Duodenal mucosa (tissue), 2 donors: ENCODE data around the gene ZNF280A.

ENCODE experiments used
- H3K27ac ChIP-seq: one replicate; pipeline ENCODE4 v1.7.0; 2013; ENCODE audit warnings: low read depth, low read length
- H3K27me3 ChIP-seq, 2 donors: one replicate each; pipeline ENCODE4 v1.7.0; 2013; ENCODE audit warnings: low read length in 2 of 2, control low read depth in 1 of 2; ENCODE audit not compliant: insufficient read depth in 2 of 2, control insufficient read depth in 1 of 2
- H3K36me3 ChIP-seq, 2 donors: one replicate each; pipeline ENCODE4 v1.7.0; 2013; ENCODE audit warnings: low read length in 2 of 2, control low read depth in 1 of 2; ENCODE audit not compliant: insufficient read depth in 2 of 2, control insufficient read depth in 1 of 2
- H3K4me1 ChIP-seq, 2 donors: one replicate each; pipeline ENCODE4 v1.7.0; 2013; ENCODE audit warnings: low read length in 2 of 2, control low read depth in 1 of 2; ENCODE audit not compliant: insufficient read depth in 2 of 2, control insufficient read depth in 1 of 2
- H3K4me3 ChIP-seq, 2 donors: one replicate each; pipeline ENCODE4 v1.7.0; 2013; ENCODE audit warnings: low read length in 2 of 2, low read depth in 1 of 2
- H3K9ac ChIP-seq, 2 donors: one replicate each; pipeline ENCODE4 v1.7.0; 2013; ENCODE audit warnings: low read length in 2 of 2, low read depth in 1 of 2
- H3K9me3 ChIP-seq, 2 donors: one replicate each; pipeline ENCODE4 v1.7.0; 2013; ENCODE audit warnings: low read length in 2 of 2, control low read depth in 1 of 2; ENCODE audit not compliant: control insufficient read depth in 1 of 2

ZNF280A gene

GRCh38 chr22:22520020-22520656 is at the start of gene ZNF280A:
ZNF280A (minus strand) TSS chr22:22520270; CDS start chr22:22515630, 4,640 bp downstream.
- H3K27ac ChIP-seq: no peak within 1 kb of the TSS
- no peaks in the 10 kb centered on the region for H3K9me3 ChIP-seq
- H3K4me3 ChIP-seq: no peak within 1 kb of the TSS
- no peaks in the 10 kb centered on the region for H3K4me1 ChIP-seq
- H3K9ac ChIP-seq: no peak within 1 kb of the TSS
- H3K36me3 ChIP-seq: no peaks in the 10 kb centered on the region
- no peaks in the 10 kb centered on the region for H3K27me3 ChIP-seq

- H3K4me3 ChIP-seq: no peak overlapping the region
- no peak overlapping the region for H3K9ac ChIP-seq
- no peaks in the 10 kb centered on the region for H3K4me1 ChIP-seq
- H3K27ac ChIP-seq: no peak overlapping the region
- H3K36me3 ChIP-seq: no peaks in the 10 kb centered on the region
- peaks cover 12 to 22% of the 10 kb centered on the region in 2 donors for H3K27me3 ChIP-seq
- no peaks in the 10 kb centered on the region for H3K9me3 ChIP-seq
These were observed 49.1 kb upstream of the ZNF280A start for GRCh38 chr22:22569218-22569617.

- H3K4me1 ChIP-seq: no peaks in the 10 kb centered on the region
- H3K9me3 ChIP-seq: no peaks in the 10 kb centered on the region
- H3K27ac ChIP-seq: no peak overlapping the region
- no peak overlapping the region for H3K9ac ChIP-seq
- peaks cover under 1 to 12% of the 10 kb centered on the region in 2 donors for H3K27me3 ChIP-seq
- H3K36me3 ChIP-seq: no peaks in the 10 kb centered on the region
- H3K4me3 ChIP-seq: no peak overlapping the region
These were observed 45.9 kb upstream of the ZNF280A start for GRCh38 chr22:22565981-22566380.

- Histone ChIP-seq H3K4me3 (peak within 1 kb of the TSS in 1 of 2 donors; percentile 7), H3K9ac (no peak within 1 kb of the TSS), H3K27ac (no peak within 1 kb of the TSS)
These were observed 39.0 kb upstream of the ZNF280A start, which contains the start of gene PRAME for GRCh38 chr22:22558972-22559603. PRAME (minus strand) TSS chr22:22559265; CDS start chr22:22556832, 2,433 bp downstream.

GRCh38 chr22:22558071-22558971 is 38.3 kb upstream of the ZNF280A start:
- Histone ChIP-seq H3K27ac (no peak overlapping the region), H3K36me3 (no peaks in the 10 kb centered on the region), H3K4me1 (no peaks in the 10 kb centered on the region), H3K27me3 (no peaks in the 10 kb centered on the region), H3K9ac (no peak overlapping the region), H3K4me3 (peak overlapping the region in 1 of 2 donors; percentile 7), H3K9me3 (no peaks in the 10 kb centered on the region)

More at GRCh38 chr22:22558972-22559603, 39.0 kb upstream of the ZNF280A start, which contains the start of gene PRAME:
- H3K27me3 ChIP-seq: no peaks in the 10 kb centered on the region
- H3K36me3 ChIP-seq: no peaks in the 10 kb centered on the region
- no peaks in the 10 kb centered on the region for H3K4me1 ChIP-seq
- no peaks in the 10 kb centered on the region for H3K9me3 ChIP-seq

- H3K4me3 ChIP-seq: no peak overlapping the region
- H3K9me3 ChIP-seq: no peaks in the 10 kb centered on the region
- H3K4me1 ChIP-seq: no peaks in the 10 kb centered on the region
- H3K9ac ChIP-seq: no peak overlapping the region
- H3K27ac ChIP-seq: no peak overlapping the region
- H3K27me3 ChIP-seq: no peaks in the 10 kb centered on the region
- no peaks in the 10 kb centered on the region for H3K36me3 ChIP-seq
These were observed 37.2 kb upstream of the ZNF280A start for GRCh38 chr22:22556995-22557925.

GRCh38 chr22:22556578-22556977 is 36.5 kb upstream of the ZNF280A start:
- Histone ChIP-seq H3K4me3 (no peak overlapping the region), H3K27me3 (no peaks in the 10 kb centered on the region)

GRCh38 chr22:22555596-22555995 is 35.5 kb upstream of the ZNF280A start:
- no peaks in the 10 kb centered on the region for H3K4me1 ChIP-seq
- no peaks in the 10 kb centered on the region for H3K9me3 ChIP-seq
- no peaks in the 10 kb centered on the region for H3K27me3 ChIP-seq
- no peak overlapping the region for H3K27ac ChIP-seq
- H3K9ac ChIP-seq: no peak overlapping the region
- H3K4me3 ChIP-seq: no peak overlapping the region
- H3K36me3 ChIP-seq: no peaks in the 10 kb centered on the region

More at GRCh38 chr22:22556578-22556977, 36.5 kb upstream of the ZNF280A start:
- Histone ChIP-seq H3K9ac (no peak overlapping the region), H3K36me3 (no peaks in the 10 kb centered on the region), H3K9me3 (no peaks in the 10 kb centered on the region), H3K27ac (no peak overlapping the region), H3K4me1 (no peaks in the 10 kb centered on the region)

- Histone ChIP-seq H3K27ac (no peak overlapping the region), H3K9me3 (no peaks in the 10 kb centered on the region), H3K4me3 (no peak overlapping the region), H3K36me3 (no peaks in the 10 kb centered on the region), H3K9ac (no peak overlapping the region), H3K4me1 (no peaks in the 10 kb centered on the region), H3K27me3 (no peaks in the 10 kb centered on the region)
These were observed 34.7 kb upstream of the ZNF280A start for GRCh38 chr22:22554587-22555284.
